ENCODE data around the gene AGPAT4. TPM values are rescaled to one million over a fixed set of nuclear protein-coding genes. Genes with fewer than 3 reads are reported as not detected.
"Not testable (repeated sequence)": the region's sequence is repeated elsewhere in the genome, so short reads cannot be mapped to it uniquely, and the experiment has no call there.

The AGPAT4 gene
- polyA plus RNA-seq, 1 of the 3 experiments (the other 2 are of a cell fraction): 3.9 TPM

GRCh38 chr6:161125591-161125990 is 148.3 kb downstream of the AGPAT4 start:
- H3K4me1 ChIP-seq (ENCODE audit: control insufficient read depth in 1 of 2, insufficient read depth in 2 of 2, low read depth in 1 of 2, low read length in 1 of 2): no peaks in the 10 kb centered on the region
- no peak overlapping the region for H3K9ac ChIP-seq
- H3K4me3 ChIP-seq (ENCODE audit: low read depth in 2 of 2, low read length in 1 of 2): no peak overlapping the region
- H4K20me1 ChIP-seq (ENCODE audit: insufficient read depth): no peaks in the 10 kb centered on the region
- no peak overlapping the region for H3K27ac ChIP-seq (ENCODE audit: low read depth in 2 of 2, low read length in 1 of 2)
- H3K36me3 ChIP-seq (replicated peaks in 1 of 2; ENCODE audit: control insufficient read depth in 1 of 2, insufficient read depth in 2 of 2, low read length in 1 of 2): peaks cover 6 to 54% of the 10 kb centered on the region in 2 experiments
- POLR2A ChIA-PET: no interaction called here
- no peak overlapping the region for H2AFZ ChIP-seq (ENCODE audit: low read depth)
- WGBS (ENCODE audit: low lambda C conversion rate): 82% methylated on average over 2 of the region's 2 CpGs
- H3K27me3 ChIP-seq (ENCODE audit: insufficient read depth): no peaks in the 10 kb centered on the region
- no peaks in the 10 kb centered on the region for H3F3A ChIP-seq (replicated peaks; ENCODE audit: insufficient read depth)
- DNase-seq: no peak
- H3K9me2 ChIP-seq: no peaks in the 10 kb centered on the region
- CTCF ChIA-PET: interaction anchor here (1.1 to 1.2 kb wide), 2 partner anchors 24 to 248 kb away, joined by 4 read pairs; no protein-coding TSS in a partner anchor
- H3K9me3 ChIP-seq: no peaks in the 10 kb centered on the region
- no peaks in the 10 kb centered on the region for H3K79me2 ChIP-seq (ENCODE audit: insufficient read depth)
- TF ChIP-seq MXI1 (IDR thresholded peaks at IDR 0.05; ENCODE audit: low read depth, low read length) (no peak), RCOR1 (IDR thresholded peaks at IDR 0.05; ENCODE audit: low read length) (no peak), GATA2 (CRISPR knock-in tag; IDR thresholded peaks at IDR 0.05) (no peak), TEAD4 (IDR thresholded peaks at IDR 0.05; ENCODE audit: borderline replicate concordance, insufficient read depth) (no peak), RAD21 (IDR thresholded peaks at IDR 0.05; ENCODE audit: low read length) (no peak), MEF2A (IDR thresholded peaks at IDR 0.05; ENCODE audit: borderline replicate concordance, low read depth) (no peak), NFIC (IDR thresholded peaks at IDR 0.05; ENCODE audit: borderline replicate concordance) (no peak), YY1 (IDR thresholded peaks at IDR 0.05; ENCODE audit: low read depth) (no peak), CTCF (IDR thresholded peaks at IDR 0.05) (no peak), REST (IDR thresholded peaks at IDR 0.05; ENCODE audit: low read depth, low read length) (no peak), FOXJ3 (CRISPR knock-in tag; IDR thresholded peaks at IDR 0.05) (no peak), TAF1 (IDR thresholded peaks at IDR 0.05; ENCODE audit: borderline replicate concordance, low read depth, low read length) (no peak), NRF1 (IDR thresholded peaks at IDR 0.05; ENCODE audit: low read depth, low read length) (no peak), USF1 (IDR thresholded peaks at IDR 0.05; ENCODE audit: borderline replicate concordance, low read depth) (no peak), TCF12 (IDR thresholded peaks at IDR 0.05) (no peak), RXRA (IDR thresholded peaks at IDR 0.05; ENCODE audit: borderline replicate concordance, low read depth) (no peak), POLR2AphosphoS5 (IDR thresholded peaks at IDR 0.05; ENCODE audit: low read depth, low read length) (no peak), SMC3 (IDR thresholded peaks at IDR 0.05; ENCODE audit: low read depth, low read length) (no peak), PBX3 (IDR thresholded peaks at IDR 0.05) (no peak), FOSL2 (IDR thresholded peaks at IDR 0.05; ENCODE audit: borderline replicate concordance, low read depth) (no peak)
- no peak overlapping the region for H3K4me2 ChIP-seq

- H3K4me1 ChIP-seq (ENCODE audit: control insufficient read depth in 1 of 2, insufficient read depth in 2 of 2, low read depth in 1 of 2, low read length in 1 of 2); POLR2A ChIA-PET; H3F3A ChIP-seq (replicated peaks; ENCODE audit: insufficient read depth); H3K4me3 ChIP-seq (ENCODE audit: low read depth in 2 of 2, low read length in 1 of 2); H3K9ac ChIP-seq; H3K9me2 ChIP-seq; H3K79me2 ChIP-seq (ENCODE audit: insufficient read depth); H3K27ac ChIP-seq (ENCODE audit: low read depth in 2 of 2, low read length in 1 of 2); H3K4me2 ChIP-seq; H2AFZ ChIP-seq (ENCODE audit: low read depth); H3K27me3 ChIP-seq (ENCODE audit: insufficient read depth); H4K20me1 ChIP-seq (ENCODE audit: insufficient read depth); DNase-seq: not testable (repeated sequence)
- Histone ChIP-seq H3K9me3 (peaks cover 11% of the 10 kb centered on the region; the same call in 1 of the 2 replicates), H3K36me3 (replicated peaks in 1 of 2; ENCODE audit: control insufficient read depth in 1 of 2, insufficient read depth in 2 of 2, low read length in 1 of 2) (peaks cover 13 to 65% of the 10 kb centered on the region in 2 experiments)
- CTCF ChIA-PET: interaction anchor here (0.9 kb wide), 1 partner anchor 21 kb away, joined by 3 read pairs; no protein-coding TSS in a partner anchor
These were observed 150.5 kb downstream of the AGPAT4 start for GRCh38 chr6:161123319-161123718.
